ENCODE data around the gene PODXL2.

DNA sequence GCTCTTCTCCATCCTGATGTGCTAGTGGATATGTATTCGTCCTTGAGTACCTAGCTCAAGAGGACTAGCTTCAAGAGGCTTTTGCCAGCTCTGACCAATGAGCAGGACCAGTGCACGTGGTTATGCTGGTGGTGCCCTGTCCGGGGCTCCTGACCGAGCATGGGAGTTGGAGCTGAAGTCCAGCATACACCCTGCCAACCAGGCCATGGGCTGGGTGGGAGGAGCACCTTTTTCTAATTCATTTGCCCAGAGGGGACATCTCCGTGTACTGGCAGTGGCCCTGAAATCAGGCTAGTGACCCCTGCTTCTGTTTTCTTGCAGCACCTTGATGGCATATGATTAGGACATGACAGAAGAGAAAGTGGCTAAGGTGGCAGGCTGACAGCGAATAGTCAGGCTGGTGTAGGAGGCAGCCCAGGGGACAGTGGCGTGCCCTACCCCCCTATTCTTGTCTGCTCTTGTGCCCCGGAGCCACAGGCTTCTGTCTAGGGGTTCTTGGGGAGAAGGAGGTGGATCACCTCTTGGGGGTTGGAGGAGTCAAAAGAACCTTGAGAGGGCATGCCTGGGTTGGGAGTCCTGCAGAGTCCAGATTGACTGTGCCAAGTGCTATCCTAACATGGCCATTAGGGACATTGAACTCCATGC, 16.5 kb downstream of the PODXL2 start:
- TF ChIP-seq FOXK2 (IDR thresholded peaks at IDR 0.05): no peak
- no peak for TF ChIP-seq ZNF384 (IDR thresholded peaks at IDR 0.05)
- TF ChIP-seq FOXA1 (IDR thresholded peaks at IDR 0.05): no peak
- TF ChIP-seq SUZ12 (IDR thresholded peaks at IDR 0.05): no peak
- TF ChIP-seq SP1 (IDR thresholded peaks at IDR 0.05): no peak
- TF ChIP-seq, protein P1, sequence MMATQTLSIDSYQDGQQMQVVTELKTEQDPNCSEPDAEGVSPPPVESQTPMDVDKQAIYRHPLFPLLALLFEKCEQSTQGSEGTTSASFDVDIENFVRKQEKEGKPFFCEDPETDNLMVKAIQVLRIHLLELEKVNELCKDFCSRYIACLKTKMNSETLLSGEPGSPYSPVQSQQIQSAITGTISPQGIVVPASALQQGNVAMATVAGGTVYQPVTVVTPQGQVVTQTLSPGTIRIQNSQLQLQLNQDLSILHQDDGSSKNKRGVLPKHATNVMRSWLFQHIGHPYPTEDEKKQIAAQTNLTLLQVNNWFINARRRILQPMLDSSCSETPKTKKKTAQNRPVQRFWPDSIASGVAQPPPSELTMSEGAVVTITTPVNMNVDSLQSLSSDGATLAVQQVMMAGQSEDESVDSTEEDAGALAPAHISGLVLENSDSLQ (IDR thresholded peaks at IDR 0.05): no peak
